Measurements from ENCODE around the gene ZMYND10. TPM values are rescaled to one million over a fixed set of nuclear protein-coding genes. Genes with fewer than 3 reads are reported as not detected.

ZMYND10 gene
- polyA plus RNA-seq, 1 of the 3 experiments (the other 2 are of a cell fraction) = 0.95 TPM

- no peak for TF ChIP-seq USF1 (IDR thresholded peaks at IDR 0.05; ENCODE audit: borderline replicate concordance, low read depth)
- TF ChIP-seq RAD21 (IDR thresholded peaks at IDR 0.05; ENCODE audit: low read length) = no peak
- no peak for TF ChIP-seq GABPA (IDR thresholded peaks at IDR 0.05; ENCODE audit: low read depth)
- no peak for TF ChIP-seq POLR2AphosphoS5 (IDR thresholded peaks at IDR 0.05; ENCODE audit: low read depth, low read length)
- TF ChIP-seq NFIC (IDR thresholded peaks at IDR 0.05; ENCODE audit: borderline replicate concordance) = no peak
- TF ChIP-seq EZH2phosphoT487 (IDR thresholded peaks at IDR 0.05; ENCODE audit: borderline replicate concordance, low read depth) = no peak
- TF ChIP-seq RXRA (IDR thresholded peaks at IDR 0.05; ENCODE audit: borderline replicate concordance, low read depth) = no peak
Observed at GRCh38 chr3:50299929-50300680, 45.4 kb downstream of the ZMYND10 start (continued).

- ChIA-PET CTCF (interaction anchor here (1.2 to 7.7 kb wide), 6 partner anchors 11 to 71 kb away, joined by 3 to 45 read pairs (median 8); partner anchors contain the start of gene LSMEM2), POLR2A (interaction anchor here (0.5 to 1.6 kb wide), 6 partner anchors 13 to 49 kb away, joined by 3 to 6 read pairs (median 4); partner anchors contain the start of gene TUSC2)
- H3K27me3 ChIP-seq (ENCODE audit: insufficient read depth) = no peaks in the 10 kb centered on the region
- H3K4me3 ChIP-seq (ENCODE audit: low read depth in 2 of 2, low read length in 1 of 2) = peak overlapping the region; percentile 52 to 66
- H3K9ac ChIP-seq = peak overlapping the region; percentile 62
- H3K27ac ChIP-seq (ENCODE audit: low read depth in 2 of 2, low read length in 1 of 2) = peak overlapping the region; percentile 54 to 79; a peak in 3 of 4 replicates
- H2AFZ ChIP-seq (ENCODE audit: low read depth) = peak overlapping the region; percentile 80
- H3K9me3 ChIP-seq = no peaks in the 10 kb centered on the region
- H3K4me2 ChIP-seq = peak overlapping the region; percentile 86
- WGBS (ENCODE audit: low lambda C conversion rate) = 0% methylated on average over 6 of the region's 12 CpGs
- TF ChIP-seq RFX5 (IDR thresholded peaks at IDR 0.05; ENCODE audit: low read length) = no peak
- no peak for TF ChIP-seq PBX3 (IDR thresholded peaks at IDR 0.05)
- no peak for TF ChIP-seq JUND (IDR thresholded peaks at IDR 0.05)
- TF ChIP-seq FOSL2 (IDR thresholded peaks at IDR 0.05; ENCODE audit: borderline replicate concordance, low read depth) = no peak
- TF ChIP-seq RAD21 (IDR thresholded peaks at IDR 0.05; ENCODE audit: low read length) = no peak
- no peak for TF ChIP-seq SMC3 (IDR thresholded peaks at IDR 0.05; ENCODE audit: low read depth, low read length)
- TF ChIP-seq EP300 (IDR thresholded peaks at IDR 0.05; ENCODE audit: borderline replicate concordance in 1 of 2, low read depth in 1 of 2, low read length in 1 of 2) = no peak
- TF ChIP-seq ELF1 (IDR thresholded peaks at IDR 0.05) = no peak
- no peak for TF ChIP-seq MAX (IDR thresholded peaks at IDR 0.05; ENCODE audit: low read depth)
- no peak for TF ChIP-seq MXI1 (IDR thresholded peaks at IDR 0.05; ENCODE audit: low read depth, low read length)
- peaks cover 10 to 38% of the 10 kb centered on the region in 2 experiments; a peak in 2 of 4 replicates for H3K4me1 ChIP-seq (ENCODE audit: control insufficient read depth in 1 of 2, insufficient read depth in 2 of 2, low read depth in 1 of 2, low read length in 1 of 2)
- H3K36me3 ChIP-seq (replicated peaks in 1 of 2; ENCODE audit: control insufficient read depth in 1 of 2, insufficient read depth in 2 of 2, low read length in 1 of 2) = peaks cover 0 to 6% of the 10 kb centered on the region in 2 experiments
- H3K79me2 ChIP-seq (ENCODE audit: insufficient read depth) = peaks cover 7% of the 10 kb centered on the region; the same call in 1 of the 2 replicates
- DNase-seq = no peak
- H3F3A ChIP-seq (replicated peaks; ENCODE audit: insufficient read depth) = no peaks in the 10 kb centered on the region
- H3K9me2 ChIP-seq = no peaks in the 10 kb centered on the region
- no peaks in the 10 kb centered on the region for H4K20me1 ChIP-seq (ENCODE audit: insufficient read depth)
Observed at GRCh38 chr3:50299638-50299928, 45.9 kb downstream of the ZMYND10 start.

Measured in SK-N-SH (cell line).